Kidney epithelial cell (primary cell): ENCODE data around the gene GRM7. TPM values are rescaled to one million over a fixed set of nuclear protein-coding genes. Genes with fewer than 3 reads are reported as not detected.

Source experiments
- DNase-seq: peaks from one replicate; pipeline ENCODE4 v3.0.0-alpha.2; 2010; ENCODE audit warnings: low read depth
- H3K27me3 ChIP-seq: 2 replicates; pipeline ENCODE4 v1.6.0; 2011; ENCODE audit warnings: low read length; ENCODE audit not compliant: control insufficient read depth, insufficient read depth
- H3K36me3 ChIP-seq: 2 replicates; pipeline ENCODE4 v1.5.1; 2011; ENCODE audit warnings: low read length; ENCODE audit not compliant: control insufficient read depth, insufficient read depth
- H3K4me3 ChIP-seq: 2 replicates; pipeline ENCODE4 v1.5.1; 2011; ENCODE audit warnings: low read depth, mild to moderate bottlenecking, control low read depth, low read length
- total RNA-seq: library from RNA; depleted of rRNA; stranded (reverse); fragments of >200 nt; gene quantifications from 2 replicates; pipeline ENCODE4 v1.2.3, GENCODE V29; 2015
- TF ChIP-seq, protein P1 (sequence below): IDR thresholded peaks from 2 replicates; pipeline ENCODE4 v1.5.1; 2011; ENCODE audit warnings: mild to moderate bottlenecking, moderate library complexity, low read length, control low read depth, inconsistent platforms; ENCODE audit not compliant: insufficient read depth, poor library complexity, severe bottlenecking

Gene GRM7
- total RNA-seq, 1 donor from 2014 or later = 0.17 TPM

DNA sequence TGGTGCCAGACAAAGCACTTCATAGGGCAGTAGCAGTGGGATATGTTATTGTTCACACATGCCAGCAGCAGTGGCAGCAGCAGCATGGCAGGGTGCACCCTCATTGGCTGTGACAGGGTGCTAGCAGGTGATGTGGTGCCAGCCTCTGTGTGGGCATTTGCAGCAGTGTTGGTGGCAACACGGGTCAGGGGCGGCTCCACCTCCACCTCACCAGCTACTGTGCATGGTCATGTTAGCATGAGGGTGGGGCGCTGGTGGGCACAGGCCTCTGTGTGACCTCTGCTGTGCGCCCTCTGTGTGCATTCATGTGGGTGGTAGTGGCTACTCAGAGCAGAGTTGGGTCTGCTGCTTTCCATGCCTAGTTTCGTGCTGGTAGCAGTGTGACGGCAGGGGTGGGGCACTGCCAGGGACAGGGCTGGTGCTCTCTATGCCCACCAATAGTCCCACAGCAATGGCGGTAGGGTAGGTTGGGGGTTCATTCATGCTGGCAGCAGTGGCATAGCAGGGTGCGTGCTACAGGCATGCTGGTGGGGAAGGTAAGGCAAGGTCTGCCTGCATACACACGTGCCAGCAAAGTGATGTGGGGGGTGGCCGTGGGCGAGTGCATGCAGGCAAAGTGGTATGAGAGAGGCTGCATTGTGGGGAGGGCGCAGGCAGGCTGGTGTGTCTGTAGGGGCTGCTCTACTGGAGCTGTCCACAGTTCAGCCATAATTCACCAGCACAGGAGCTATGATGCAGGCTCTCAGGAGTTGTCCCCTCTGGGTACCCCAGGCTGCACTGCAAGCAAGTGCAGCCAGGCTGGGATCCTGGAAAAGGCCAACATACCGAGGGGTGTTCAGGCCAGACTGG is 402.7 kb downstream of the GRM7 start:
- DNase-seq = no peak
- TF ChIP-seq, protein P1, sequence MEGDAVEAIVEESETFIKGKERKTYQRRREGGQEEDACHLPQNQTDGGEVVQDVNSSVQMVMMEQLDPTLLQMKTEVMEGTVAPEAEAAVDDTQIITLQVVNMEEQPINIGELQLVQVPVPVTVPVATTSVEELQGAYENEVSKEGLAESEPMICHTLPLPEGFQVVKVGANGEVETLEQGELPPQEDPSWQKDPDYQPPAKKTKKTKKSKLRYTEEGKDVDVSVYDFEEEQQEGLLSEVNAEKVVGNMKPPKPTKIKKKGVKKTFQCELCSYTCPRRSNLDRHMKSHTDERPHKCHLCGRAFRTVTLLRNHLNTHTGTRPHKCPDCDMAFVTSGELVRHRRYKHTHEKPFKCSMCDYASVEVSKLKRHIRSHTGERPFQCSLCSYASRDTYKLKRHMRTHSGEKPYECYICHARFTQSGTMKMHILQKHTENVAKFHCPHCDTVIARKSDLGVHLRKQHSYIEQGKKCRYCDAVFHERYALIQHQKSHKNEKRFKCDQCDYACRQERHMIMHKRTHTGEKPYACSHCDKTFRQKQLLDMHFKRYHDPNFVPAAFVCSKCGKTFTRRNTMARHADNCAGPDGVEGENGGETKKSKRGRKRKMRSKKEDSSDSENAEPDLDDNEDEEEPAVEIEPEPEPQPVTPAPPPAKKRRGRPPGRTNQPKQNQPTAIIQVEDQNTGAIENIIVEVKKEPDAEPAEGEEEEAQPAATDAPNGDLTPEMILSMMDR = no peak

DNA sequence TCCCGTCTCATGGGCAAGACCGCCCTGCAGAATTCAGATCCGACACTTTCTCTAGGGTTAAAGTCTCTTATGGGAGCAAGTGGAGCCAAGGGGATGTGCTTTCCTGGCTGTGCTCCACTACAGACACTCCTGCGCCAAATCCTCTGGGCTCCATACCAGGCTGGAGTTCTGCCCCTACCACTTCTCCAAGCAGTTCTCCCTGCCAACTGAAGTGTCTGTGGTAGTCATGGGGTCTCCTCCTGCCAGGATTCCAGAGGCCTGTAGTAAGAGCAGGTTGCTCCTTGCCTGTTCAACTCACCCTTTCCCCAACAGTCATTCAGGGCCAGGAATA is 403.2 kb downstream of the GRM7 start:
- DNase-seq = no peak
- no peaks in the 10 kb centered on the region for H3K36me3 ChIP-seq
- no peak overlapping the region for H3K4me3 ChIP-seq
- TF ChIP-seq, protein P1 = no peak
- no peaks in the 10 kb centered on the region for H3K27me3 ChIP-seq

More for the DNA sequence above, 402.7 kb downstream of the GRM7 start:
- Histone ChIP-seq H3K36me3 (no peaks in the 10 kb centered on the region), H3K27me3 (no peaks in the 10 kb centered on the region), H3K4me3 (no peak overlapping the region)

DNA sequence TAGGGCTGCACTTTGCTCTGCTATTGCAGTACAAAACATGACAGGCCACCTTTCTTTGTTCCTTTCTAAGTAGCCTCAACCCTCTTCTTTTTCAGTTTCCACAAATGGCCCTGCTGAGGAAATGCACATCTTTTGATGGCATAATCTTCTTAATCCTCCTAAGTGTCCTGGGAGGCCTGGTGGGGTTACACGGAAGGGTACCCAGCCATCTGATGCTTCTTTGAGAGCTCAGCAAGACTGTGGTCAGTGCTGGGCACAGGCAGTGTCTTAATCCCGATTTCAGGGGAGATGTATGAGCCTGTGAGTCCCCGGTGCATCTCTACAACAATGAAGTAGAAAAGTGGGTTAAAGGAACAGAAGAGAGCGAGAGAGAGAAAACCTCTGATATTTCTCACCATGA is 404.8 kb downstream of the GRM7 start:
- TF ChIP-seq, protein P1 = no peak
- no peak overlapping the region for H3K4me3 ChIP-seq
- no peak for DNase-seq

DNA sequence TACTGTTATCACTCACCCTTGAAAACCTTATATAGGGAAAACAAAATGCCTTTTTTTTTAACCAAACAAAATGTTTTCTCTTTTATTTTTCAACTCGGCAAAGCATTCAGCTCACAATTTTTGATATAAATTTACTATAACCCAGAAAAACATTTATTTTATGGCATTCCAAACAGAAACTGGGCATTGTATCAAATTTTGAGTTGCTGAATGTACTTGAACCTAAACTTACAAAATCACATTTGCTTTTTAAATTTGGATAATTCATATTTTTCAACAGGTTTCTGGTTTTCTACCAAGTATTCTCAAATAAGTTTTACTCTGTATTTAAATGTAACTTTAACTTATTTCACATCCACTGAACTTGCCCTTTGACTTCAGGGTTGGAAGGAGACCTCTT is 405.6 kb downstream of the GRM7 start:
- DNase-seq = no peak
- Histone ChIP-seq H3K27me3 (no peaks in the 10 kb centered on the region), H3K4me3 (no peak overlapping the region), H3K36me3 (no peaks in the 10 kb centered on the region)
- TF ChIP-seq, protein P1 = no peak

More for the DNA sequence above, 404.8 kb downstream of the GRM7 start:
- no peaks in the 10 kb centered on the region for H3K27me3 ChIP-seq
- no peaks in the 10 kb centered on the region for H3K36me3 ChIP-seq

DNA sequence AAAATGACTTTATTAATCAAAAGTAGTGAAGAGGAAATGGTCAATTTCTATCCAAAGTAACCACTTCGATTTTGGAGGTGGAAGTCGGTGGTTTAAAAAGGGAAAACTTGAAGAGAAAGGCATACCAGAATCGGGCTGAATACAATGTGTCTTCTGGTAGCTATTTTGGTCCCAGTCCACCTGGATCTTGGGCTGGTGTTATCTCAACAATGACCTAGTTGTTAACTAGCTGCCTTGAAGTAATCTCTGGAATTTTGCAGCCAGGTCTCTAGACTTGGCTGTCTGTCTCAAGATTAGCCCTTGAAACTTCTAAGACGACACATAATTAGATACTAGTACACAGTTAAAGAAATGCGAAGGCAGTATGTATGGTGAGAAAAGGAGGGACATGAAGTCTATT is 409.8 kb downstream of the GRM7 start:
- Histone ChIP-seq H3K27me3 (no peaks in the 10 kb centered on the region), H3K4me3 (no peak overlapping the region), H3K36me3 (no peaks in the 10 kb centered on the region)
- DNase-seq = no peak
- TF ChIP-seq, protein P1 = no peak

DNA sequence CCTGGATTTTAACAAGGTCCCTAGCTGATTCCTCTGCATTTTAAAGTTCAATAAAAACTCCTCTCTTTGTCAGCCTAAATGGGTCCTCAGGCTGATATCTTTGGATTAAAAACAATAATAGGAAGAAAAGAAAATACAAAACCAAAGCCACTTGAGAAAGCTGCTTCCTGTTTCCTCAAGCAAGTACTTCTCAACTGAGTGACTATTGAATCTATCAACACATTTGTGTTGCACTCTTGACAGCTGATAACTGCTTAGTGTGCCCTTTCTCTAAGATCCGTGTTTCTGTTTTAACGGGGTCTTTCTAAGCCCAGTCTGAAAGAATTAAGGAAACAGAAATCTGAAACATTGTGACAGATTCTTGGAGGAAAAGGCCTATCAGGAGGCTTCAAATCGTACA is 410.7 kb downstream of the GRM7 start:
- H3K36me3 ChIP-seq = no peaks in the 10 kb centered on the region
- H3K4me3 ChIP-seq = no peak overlapping the region
- TF ChIP-seq, protein P1 = no peak
- DNase-seq = no peak
- H3K27me3 ChIP-seq = no peaks in the 10 kb centered on the region
